Non-pigmented ciliary epithelial cell (primary cell): ENCODE results near the gene SLC12A5.

Experiments
- DNase-seq: peaks from one replicate; pipeline ENCODE4 v3.0.0-alpha.2; 2010; ENCODE audit warnings: low read depth

Gene SLC12A5

DNA sequence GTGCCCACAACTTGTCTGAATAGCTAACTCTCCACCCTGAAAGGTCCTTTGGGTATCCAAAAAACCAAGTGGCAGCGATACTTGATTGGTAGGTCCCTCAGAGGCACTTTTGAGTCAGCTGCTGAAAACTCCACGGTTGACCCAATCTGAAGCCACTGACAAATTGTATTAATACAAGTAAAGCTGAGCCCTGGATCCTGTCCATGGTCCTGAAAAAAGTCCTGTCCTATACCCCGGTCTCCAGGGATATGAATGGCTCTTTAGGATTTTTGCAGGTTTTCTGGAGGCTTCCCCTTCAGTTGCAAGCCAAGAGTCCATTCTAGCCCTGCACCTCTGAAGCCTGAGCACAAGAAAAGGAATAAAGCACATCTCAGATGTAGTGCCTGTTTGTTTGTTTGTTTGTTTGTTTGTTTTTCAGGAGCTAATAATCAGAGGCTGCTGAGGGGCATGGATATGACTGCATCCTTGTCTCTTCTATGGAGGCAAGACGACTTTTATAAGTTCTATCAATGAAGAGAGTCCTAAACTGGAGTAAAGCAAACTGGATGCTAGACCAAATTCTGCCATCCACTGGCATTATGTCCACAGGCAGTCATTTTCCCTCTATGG lies 1.7 kb upstream of the SLC12A5 start:
- peak; percentile 20 for DNase-seq

- no peak for DNase-seq
Measured at GRCh38 chr20:46028110-46028509, 905 bp upstream of the SLC12A5 start.

DNA sequence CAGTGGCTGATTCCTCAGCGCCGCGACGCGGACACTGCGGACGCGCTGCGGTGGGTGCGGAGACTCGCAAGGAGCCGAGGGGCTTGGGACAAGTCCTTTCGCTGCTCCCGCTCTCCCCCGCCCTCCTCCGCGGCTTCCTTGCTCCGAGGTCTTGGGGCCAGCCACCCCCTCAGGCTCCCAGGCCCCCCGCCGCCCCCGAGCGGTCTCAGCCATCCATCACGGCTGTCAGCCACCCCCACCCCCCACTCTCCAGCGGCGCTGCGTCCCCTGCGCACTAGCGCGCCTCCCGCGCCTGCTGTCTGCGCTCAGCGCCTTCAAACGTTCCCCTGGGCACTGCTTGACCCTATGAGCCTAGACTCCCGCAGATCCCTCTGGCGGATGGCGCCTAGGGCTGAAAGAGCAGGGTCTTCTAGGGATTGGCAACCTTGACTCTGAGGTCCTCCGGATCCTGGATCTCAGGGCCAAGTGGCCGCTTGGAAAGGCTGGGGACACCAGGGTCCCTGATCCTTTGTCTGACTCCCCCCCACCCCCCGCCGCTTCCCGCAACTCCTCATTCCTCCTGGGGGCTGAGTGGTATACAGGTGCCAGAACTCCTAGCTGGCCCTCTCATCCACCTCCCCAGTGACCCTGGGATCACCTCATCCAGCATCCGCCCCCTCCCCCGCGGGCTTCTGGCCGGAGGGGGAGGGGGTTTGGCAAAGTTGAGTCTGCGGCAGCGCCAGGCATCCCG lies 1.4 kb downstream of the SLC12A5 start:
- DNase-seq = no peak

DNA sequence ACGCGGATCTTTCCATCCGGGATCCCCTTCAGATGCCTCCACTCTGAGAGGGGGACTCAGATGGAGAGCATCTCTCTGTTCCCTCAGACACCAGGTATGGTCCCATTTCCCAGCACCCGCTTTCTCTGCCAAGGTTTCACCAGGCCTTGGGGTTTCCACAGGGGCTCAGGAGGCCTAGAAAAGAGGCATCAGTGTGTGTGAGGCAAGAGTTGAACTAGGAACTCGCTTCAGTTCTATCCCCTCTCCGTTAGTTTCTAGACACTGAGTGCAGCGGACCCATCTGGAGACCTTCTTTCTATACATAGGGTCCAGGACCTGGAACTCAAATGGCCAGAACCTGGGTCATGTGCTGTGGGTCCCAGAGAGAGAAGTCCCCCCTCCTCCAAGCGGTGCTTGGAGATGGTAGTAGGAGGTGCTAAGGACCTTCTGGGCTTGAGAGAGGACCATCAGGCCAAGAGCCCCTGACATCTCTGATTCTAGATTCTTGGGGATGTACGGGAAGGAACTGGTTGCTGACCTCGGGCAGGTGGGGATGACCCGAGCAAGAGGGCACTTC lies 2.1 kb downstream of the SLC12A5 start:
- DNase-seq = no peak

DNA sequence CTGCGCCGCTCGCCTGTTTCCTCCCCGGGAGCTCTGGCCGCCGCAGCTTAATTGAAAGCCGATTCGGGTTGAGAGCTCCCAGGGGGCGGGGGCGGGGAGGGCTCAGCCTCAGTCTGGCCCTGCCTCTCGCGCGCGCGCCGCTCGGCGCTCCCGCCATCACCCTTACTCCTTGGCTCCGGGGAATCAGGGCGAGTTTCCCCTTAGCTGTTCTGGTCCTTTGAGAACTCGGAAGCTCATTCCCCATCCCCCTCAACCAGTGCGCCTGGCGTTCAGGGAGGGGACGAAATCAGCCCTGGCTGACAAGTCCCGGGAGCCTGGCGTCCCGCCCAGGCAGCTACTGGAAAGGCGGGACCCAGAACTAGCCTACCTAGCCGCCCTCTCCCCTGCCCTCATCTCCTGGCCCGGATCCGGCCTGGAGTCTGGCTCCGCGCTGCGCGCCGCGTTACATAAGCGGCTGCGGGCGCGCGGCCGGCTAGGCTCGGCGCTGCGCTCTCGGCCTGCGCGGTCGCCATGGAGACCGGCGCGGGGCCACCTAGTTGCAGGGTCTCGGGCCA lies 2.8 kb downstream of the SLC12A5 start:
- no peak for DNase-seq

DNA sequence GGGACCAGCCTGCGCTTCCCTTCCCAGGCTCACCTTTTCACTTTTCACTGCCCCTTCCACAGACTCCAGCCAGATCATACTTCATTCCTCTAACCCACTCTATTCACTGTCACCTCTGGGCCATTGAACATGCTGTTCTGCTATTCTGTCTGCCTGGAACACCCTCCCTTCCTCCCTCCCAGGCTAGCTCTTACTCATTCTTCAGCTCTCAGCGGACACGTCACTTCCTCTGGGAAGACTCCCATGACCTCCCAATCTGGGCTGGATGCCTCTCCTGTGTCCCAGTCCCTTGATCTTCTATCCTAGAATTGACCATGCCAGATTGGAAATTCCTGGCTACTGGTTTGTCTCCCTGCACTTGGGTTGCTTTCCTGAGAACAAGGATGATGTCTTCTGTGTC lies 5.0 kb downstream of the SLC12A5 start:
- DNase-seq = no peak

- no peak for DNase-seq
Measured at GRCh38 chr20:46035253-46035652, 6.2 kb downstream of the SLC12A5 start.

DNA sequence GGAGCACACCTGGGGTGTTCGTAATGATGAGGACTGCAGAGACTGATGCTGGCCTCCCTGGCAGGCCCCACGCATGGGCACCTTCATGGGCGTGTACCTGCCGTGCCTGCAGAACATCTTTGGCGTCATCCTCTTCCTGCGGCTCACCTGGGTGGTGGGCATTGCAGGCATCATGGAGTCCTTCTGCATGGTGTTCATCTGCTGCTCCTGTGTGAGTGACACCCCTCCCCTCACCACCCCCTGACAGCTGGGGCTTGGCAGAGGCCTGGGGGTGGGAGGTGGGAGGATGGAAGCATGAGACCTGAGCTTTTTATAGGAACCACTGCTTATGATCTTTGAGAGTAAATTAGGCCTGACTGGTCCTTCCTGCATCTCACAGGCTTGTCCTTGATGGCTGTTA lies 6.7 kb downstream of the SLC12A5 start:
- no peak for DNase-seq

- DNase-seq = no peak
Measured at GRCh38 chr20:46036370-46036769, 7.4 kb downstream of the SLC12A5 start.

GRCh38 chr20:46037036-46037435 lies 8.0 kb downstream of the SLC12A5 start:
- DNase-seq = no peak

GRCh38 chr20:46040902-46041535 lies 12.0 kb downstream of the SLC12A5 start:
- no peak for DNase-seq

GRCh38 chr20:46043556-46043955 lies 14.5 kb downstream of the SLC12A5 start:
- no peak for DNase-seq

DNA sequence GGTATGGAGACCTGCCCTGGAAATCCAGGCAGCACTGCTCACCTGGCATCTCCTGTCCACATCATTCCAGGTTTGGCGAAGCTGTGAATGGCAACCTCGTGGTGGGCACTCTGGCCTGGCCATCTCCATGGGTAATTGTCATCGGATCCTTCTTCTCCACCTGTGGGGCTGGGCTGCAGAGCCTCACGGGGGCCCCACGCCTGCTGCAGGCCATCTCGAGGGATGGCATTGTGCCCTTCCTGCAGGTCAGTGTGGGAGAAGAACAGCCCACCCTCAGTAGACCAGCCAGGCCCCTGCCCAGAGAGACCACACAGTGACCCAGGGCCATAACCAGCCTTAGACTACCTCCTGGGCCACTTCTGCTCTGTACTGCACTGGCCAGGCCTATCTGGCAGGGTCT lies 15.9 kb downstream of the SLC12A5 start:
- no peak for DNase-seq

DNA sequence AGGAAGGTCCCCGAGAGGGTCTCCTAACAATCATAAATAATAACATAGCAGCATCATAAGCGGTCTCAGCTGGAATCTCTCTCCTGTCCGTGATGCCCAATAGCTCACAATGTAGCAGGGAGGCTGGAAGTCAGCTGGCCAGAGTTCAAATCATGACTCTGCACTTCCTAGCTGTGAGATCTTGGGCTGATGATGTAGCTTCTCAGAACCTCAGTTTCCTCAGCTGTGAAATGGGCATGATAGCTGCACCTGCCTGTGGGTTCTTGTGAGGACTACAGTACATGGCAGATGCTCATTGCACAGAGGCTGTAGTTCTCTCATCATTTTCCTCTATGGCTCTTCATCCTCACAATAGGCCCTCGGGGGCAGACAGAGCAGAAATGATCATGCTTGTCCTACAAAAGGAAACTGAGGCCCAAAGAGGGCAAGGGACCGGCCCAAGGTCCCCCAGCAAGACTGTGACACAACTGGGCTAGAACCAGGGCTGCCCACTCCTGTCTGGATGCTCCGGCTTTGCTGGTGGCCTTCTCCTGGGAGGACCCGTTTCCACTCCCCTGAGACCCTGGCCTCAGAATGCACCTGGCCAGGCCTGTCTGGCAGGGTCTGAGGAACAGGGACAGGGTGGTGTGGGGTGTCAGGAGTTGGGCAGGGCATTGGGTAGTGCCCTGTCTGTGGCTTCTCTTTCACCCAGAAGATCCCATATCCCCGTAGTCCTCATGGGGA lies 17.7 kb downstream of the SLC12A5 start:
- DNase-seq = no peak

DNA sequence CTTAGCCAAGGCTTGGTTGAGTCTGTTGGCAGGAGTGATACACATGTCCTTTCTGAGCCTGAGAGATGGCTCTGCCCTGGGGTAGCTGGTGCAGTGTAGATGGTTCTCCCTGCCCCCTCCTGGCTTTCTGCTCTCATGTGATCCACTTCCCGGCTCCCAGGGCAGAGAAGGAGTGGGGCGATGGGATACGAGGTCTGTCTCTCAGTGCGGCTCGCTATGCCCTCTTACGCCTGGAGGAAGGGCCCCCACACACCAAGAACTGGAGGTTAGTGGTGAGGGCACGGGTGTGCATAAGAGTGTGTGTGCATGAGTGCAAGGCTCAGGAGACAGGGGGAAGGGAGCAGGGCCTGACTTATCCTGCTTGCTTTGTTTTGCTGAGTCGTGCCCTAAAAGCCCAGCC lies 18.8 kb downstream of the SLC12A5 start:
- DNase-seq = no peak

- no peak for DNase-seq
Measured at GRCh38 chr20:46049190-46049589, 20.2 kb downstream of the SLC12A5 start.

DNA sequence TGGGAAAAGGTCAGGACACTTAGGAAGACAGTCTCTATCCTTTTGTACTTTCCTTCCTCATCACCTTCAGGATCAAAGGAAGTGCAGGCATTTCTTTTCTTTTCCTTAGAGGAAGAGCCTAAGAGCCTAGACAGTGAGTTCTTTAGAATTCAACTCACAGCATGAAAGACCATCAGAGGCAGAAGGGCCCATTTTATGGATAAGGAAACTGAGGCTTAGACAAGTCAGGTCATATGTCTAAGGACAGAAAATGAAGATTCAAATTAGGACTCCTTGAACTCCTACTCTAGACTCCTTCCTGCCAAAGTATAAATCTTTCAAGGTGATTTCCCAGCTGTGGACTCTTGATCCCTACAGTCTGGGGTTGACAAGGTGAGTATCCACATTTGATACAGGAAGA lies 20.8 kb downstream of the SLC12A5 start:
- no peak for DNase-seq

- DNase-seq = no peak
Measured at GRCh38 chr20:46050444-46050843, 21.4 kb downstream of the SLC12A5 start.

DNA sequence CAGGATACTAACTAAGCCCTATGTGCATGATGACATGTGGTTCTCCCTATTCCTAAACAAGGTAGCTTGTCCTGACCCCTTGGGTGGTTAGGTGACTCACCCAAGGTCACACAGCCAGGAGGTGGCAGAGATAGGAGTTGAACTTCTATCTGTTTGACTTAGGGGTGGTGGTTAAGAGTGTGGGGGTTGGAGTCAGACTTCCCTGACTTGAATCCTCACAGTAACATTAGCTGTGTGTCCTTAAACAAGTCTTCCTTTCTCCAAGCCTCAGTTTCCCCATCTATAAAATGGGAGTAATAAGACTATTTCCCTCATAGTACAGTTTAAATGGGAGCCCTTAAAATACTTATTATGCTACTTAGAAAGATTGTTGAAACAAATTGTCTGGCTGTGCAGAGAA lies 21.9 kb downstream of the SLC12A5 start:
- no peak for DNase-seq

- no peak for DNase-seq
Measured at GRCh38 chr20:46051556-46052308, 22.7 kb downstream of the SLC12A5 start.

DNA sequence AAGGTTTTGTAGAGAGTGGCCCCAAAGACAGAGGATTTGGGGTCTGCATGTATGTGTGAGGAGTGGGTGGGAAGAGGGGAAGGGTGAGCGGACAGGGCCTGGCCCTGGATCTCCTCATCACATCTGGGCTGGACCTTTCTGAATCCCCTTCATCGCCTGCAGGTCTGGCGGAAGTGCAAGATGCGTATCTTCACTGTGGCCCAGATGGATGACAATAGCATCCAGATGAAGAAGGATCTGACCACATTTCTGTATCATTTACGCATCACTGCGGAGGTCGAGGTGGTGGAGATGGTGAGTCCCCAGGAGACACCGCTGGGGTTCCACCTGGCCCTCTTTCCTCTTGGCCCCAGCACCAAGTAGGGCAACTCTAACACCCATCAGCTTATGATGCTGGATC lies 24.4 kb downstream of the SLC12A5 start:
- DNase-seq = no peak

DNA sequence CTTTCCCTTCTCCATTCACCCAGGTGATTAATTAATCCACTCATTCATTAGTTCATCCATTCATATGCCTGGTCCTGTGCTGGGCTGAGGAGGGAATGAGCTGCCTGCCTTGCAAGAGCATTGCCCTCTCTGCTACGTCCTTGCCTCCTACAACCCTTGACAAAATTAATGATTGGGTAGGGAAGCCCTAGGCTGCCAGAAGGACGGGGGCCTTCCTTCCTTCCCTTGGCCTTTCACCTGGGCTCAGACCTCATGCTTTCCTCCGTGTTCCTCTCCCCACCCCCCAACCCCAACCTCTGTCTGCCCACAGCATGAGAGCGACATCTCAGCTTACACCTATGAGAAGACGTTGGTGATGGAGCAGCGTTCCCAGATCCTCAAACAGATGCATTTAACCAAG lies 25.6 kb downstream of the SLC12A5 start:
- no peak for DNase-seq
